Hepatocyte (in vitro differentiated cells): ENCODE results near the gene MED8. TPM values are rescaled to one million over a fixed set of nuclear protein-coding genes. Genes with fewer than 3 reads are reported as not detected.
"Not testable (repeated sequence)": the region's sequence is repeated elsewhere in the genome, so short reads cannot be mapped to it uniquely, and the experiment has no call there.

ENCODE experiments used
- DNase-seq: peaks from one replicate; pipeline ENCODE4 v3.0.0-alpha.2; 2016; ENCODE audit warnings: low spot score
- H2AFZ ChIP-seq: fragments of 200-600 bp; sonication (generic); 2 replicates; pipeline ENCODE4 v1.6.0; 2016; ENCODE audit warnings: antibody characterized with exemption, mild to moderate bottlenecking
- H3K27ac ChIP-seq: fragments of 200-600 bp; sonication (generic); 2 replicates; pipeline ENCODE4 v1.5.1; 2016; ENCODE audit warnings: mild to moderate bottlenecking
- H3K27me3 ChIP-seq: fragments of 200-600 bp; sonication (generic); 2 replicates; pipeline ENCODE4 v1.6.1; 2016
- H3K36me3 ChIP-seq: fragments of 200-600 bp; sonication (generic); replicated peaks from 2 replicates; pipeline ENCODE4 v1.5.1; 2016; ENCODE audit warnings: low read depth; ENCODE audit not compliant: insufficient read depth
- H3K4me1 ChIP-seq: fragments of 200-600 bp; sonication (generic); 2 replicates; pipeline ENCODE4 v1.5.1; 2016; ENCODE audit warnings: mild to moderate bottlenecking, moderate library complexity; ENCODE audit not compliant: insufficient read depth
- H3K4me2 ChIP-seq: fragments of 200-600 bp; sonication (generic); 2 replicates; pipeline ENCODE4 v1.6.0; 2016
- H3K4me3 ChIP-seq: fragments of 200-600 bp; sonication (generic); 2 replicates; pipeline ENCODE4 v1.5.1; 2016; ENCODE audit warnings: mild to moderate bottlenecking
- H3K79me2 ChIP-seq: fragments of 200-600 bp; sonication (generic); 2 replicates; pipeline ENCODE4 v1.6.0; 2017; ENCODE audit warnings: mild to moderate bottlenecking
- H3K9me2 ChIP-seq: fragments of 200-600 bp; sonication (generic); replicated peaks from 2 replicates; pipeline ENCODE4 v1.6.0; 2017; ENCODE audit warnings: mild to moderate bottlenecking; ENCODE audit not compliant: insufficient read depth
- H3K9me3 ChIP-seq: fragments of 200-600 bp; sonication (generic); 2 replicates; pipeline ENCODE4 v1.5.1; 2016; ENCODE audit warnings: low read depth, mild to moderate bottlenecking
- H4K20me1 ChIP-seq: fragments of 200-600 bp; sonication (generic); 2 replicates; pipeline ENCODE4 v1.6.0; 2016; ENCODE audit warnings: mild to moderate bottlenecking; ENCODE audit not compliant: insufficient read depth, poor library complexity, severe bottlenecking
- CTCF ChIP-seq: fragments of 200-600 bp; sonication (generic); IDR thresholded peaks from 2 replicates; pipeline ENCODE4 v1.5.1; 2016; ENCODE audit warnings: antibody characterized with exemption, mild to moderate bottlenecking; ENCODE audit not compliant: poor library complexity
- EZH2 ChIP-seq: fragments of 200-600 bp; sonication (generic); IDR thresholded peaks from 2 replicates; pipeline ENCODE4 v1.6.1; 2016; ENCODE audit warnings: antibody characterized with exemption, mild to moderate bottlenecking, borderline replicate concordance
- EZH2phosphoT487 ChIP-seq: fragments of 200-600 bp; sonication (generic); IDR thresholded peaks from one replicate; pipeline ENCODE4 v1.6.1; 2018; ENCODE audit warnings: antibody characterized with exemption, mild to moderate bottlenecking, low read depth, moderate library complexity; ENCODE audit not compliant: unreplicated experiment, severe bottlenecking
- WGBS: methylation state at CpG from one replicate; pipeline ENCODE4 v1.1.6; 2016; ENCODE audit warnings: low lambda C conversion rate; ENCODE audit errors: missing lambda C conversion rate; 5-methylcytosine and 5-hydroxymethylcytosine counted together
- polyA plus RNA-seq: library from polyadenylated mRNA; unstranded; fragments of >200 nt; fragmentation: Nextera tagmentation; extraction: Ambion mirVana; gene quantifications from 2 replicates; pipeline ENCODE4 v1.2.1, GENCODE V29; 2016
- total RNA-seq: library from RNA; depleted of rRNA; stranded (reverse); fragments of >200 nt; gene quantifications from 2 replicates; pipeline ENCODE4 v1.2.3, GENCODE V29; 2014

Gene MED8
- total and polyA plus RNA-seq, 2 experiments from 2014 or later = 58.6 to 68.3 TPM

DNA sequence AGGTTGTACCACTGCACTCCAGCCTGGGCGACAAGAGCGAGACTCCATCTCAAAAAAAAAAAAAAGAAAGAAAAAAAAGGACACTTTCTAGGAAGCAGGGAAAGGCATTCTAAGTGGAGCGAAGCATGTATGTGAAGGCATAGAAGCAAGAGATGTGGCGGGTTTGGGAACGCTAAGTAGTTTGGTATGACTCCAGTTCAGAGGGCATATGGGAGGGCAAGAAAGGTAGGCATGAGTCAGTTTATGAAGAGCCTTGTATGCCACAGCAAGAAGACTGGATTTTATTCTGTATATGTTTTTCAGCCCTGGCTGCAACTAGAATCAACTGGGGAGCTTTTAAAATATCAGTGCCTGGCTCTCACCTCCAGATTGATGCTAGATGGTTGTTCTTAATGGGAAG is 17.4 kb downstream of the MED8 start:
- no peaks in the 10 kb centered on the region for H4K20me1 ChIP-seq
- H3K4me2 ChIP-seq = no peak overlapping the region
- H2AFZ ChIP-seq = no peak overlapping the region
- peaks cover 9% of the 10 kb centered on the region for H3K4me1 ChIP-seq
- no peaks in the 10 kb centered on the region for H3K9me2 ChIP-seq
- H3K4me3 ChIP-seq = no peak overlapping the region
- TF ChIP-seq EZH2 = no peak
- no peak for TF ChIP-seq EZH2phosphoT487
- TF ChIP-seq CTCF = no peak
- H3K79me2 ChIP-seq = peaks cover 16% of the 10 kb centered on the region
- no peaks in the 10 kb centered on the region for H3K9me3 ChIP-seq
- 100% methylated on average over 5 of the region's 5 CpGs for WGBS
- no peaks in the 10 kb centered on the region for H3K27me3 ChIP-seq
- DNase-seq = no peak
- H3K27ac ChIP-seq = no peak overlapping the region
- H3K36me3 ChIP-seq = no peaks in the 10 kb centered on the region

DNA sequence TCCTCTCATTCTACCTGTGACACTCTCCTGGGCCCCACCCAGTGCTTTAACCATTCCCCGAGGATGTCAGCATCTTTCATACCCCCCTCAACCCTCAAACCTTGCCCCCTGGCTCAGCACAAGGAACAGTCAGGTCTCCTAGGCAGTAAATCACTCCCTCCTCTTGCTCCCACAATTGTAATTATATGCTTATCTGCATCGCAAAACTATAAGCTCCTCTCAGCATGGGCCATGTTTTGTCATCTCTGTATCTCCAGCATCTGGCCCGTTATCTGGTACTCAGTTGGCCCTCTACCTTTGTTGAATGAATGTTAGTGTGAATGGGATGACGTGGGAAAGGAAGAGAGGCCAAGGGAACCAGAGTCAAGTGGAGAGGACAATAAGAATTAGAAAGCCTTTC is 19.0 kb downstream of the MED8 start:
- H3K79me2 ChIP-seq = peaks cover 31% of the 10 kb centered on the region
- H3K27me3 ChIP-seq = no peaks in the 10 kb centered on the region
- no peak overlapping the region for H3K4me3 ChIP-seq
- WGBS = 73% methylated on average over 4 of the region's 4 CpGs
- TF ChIP-seq CTCF (no peak), EZH2 (no peak), EZH2phosphoT487 (no peak)
- H4K20me1 ChIP-seq = peaks cover 3% of the 10 kb centered on the region
- no peak overlapping the region for H3K4me2 ChIP-seq
- H2AFZ ChIP-seq = no peak overlapping the region
- peaks cover 14% of the 10 kb centered on the region for H3K4me1 ChIP-seq
- no peak overlapping the region for H3K27ac ChIP-seq
- no peaks in the 10 kb centered on the region for H3K9me2 ChIP-seq
- no peak for DNase-seq
- no peaks in the 10 kb centered on the region for H3K36me3 ChIP-seq
- no peaks in the 10 kb centered on the region for H3K9me3 ChIP-seq

DNA sequence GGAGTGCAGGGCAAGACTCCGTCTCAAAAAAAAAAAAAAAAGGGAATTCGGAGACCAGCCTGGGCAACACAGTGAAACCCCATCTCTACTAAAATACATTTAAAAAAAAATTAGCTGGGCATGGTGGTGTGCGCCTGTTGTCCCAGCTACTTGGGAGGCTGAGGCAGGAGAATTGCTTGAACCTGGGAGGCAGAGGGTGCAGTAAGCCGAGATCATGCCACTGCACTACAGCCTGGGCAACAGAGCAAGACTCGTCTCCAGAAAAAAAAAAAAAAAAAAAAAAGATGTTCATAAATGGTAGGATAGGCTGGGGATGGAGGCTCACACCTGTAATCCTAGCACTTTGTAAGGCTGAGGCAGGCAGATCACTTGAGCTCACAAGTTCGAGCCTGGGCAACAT is 19.8 kb downstream of the MED8 start:
- DNase-seq, H3K36me3 ChIP-seq, H3K4me3 ChIP-seq, H2AFZ ChIP-seq, H3K9me2 ChIP-seq, H4K20me1 ChIP-seq, H3K27me3 ChIP-seq, H3K9me3 ChIP-seq, H3K27ac ChIP-seq, H3K4me2 ChIP-seq: not testable (repeated sequence)
- peaks cover 39% of the 10 kb centered on the region for H3K79me2 ChIP-seq
- WGBS = 98% methylated on average over 5 of the region's 6 CpGs
- H3K4me1 ChIP-seq = peaks cover 14% of the 10 kb centered on the region

GRCh38 chr1:43368646-43369020 is 21.0 kb downstream of the MED8 start:
- Histone ChIP-seq H3K4me2 (peak overlapping the region; percentile 96), H4K20me1 (peaks cover 3% of the 10 kb centered on the region), H3K9me3 (no peaks in the 10 kb centered on the region), H3K4me1 (peaks cover 14% of the 10 kb centered on the region), H3K27ac (peak overlapping the region; percentile 99), H2AFZ (peak overlapping the region; percentile 84), H3K36me3 (no peaks in the 10 kb centered on the region), H3K79me2 (peaks cover 43% of the 10 kb centered on the region), H3K4me3 (peak overlapping the region; percentile 75), H3K27me3 (no peaks in the 10 kb centered on the region), H3K9me2 (no peaks in the 10 kb centered on the region)
- 21% methylated on average over 6 of the region's 6 CpGs for WGBS
- TF ChIP-seq EZH2phosphoT487 (no peak), CTCF (no peak), EZH2 (no peak)
- no peak for DNase-seq
